ENCODE results near the gene LYPLA2.

LYPLA2 gene

GRCh38 chr1:23837908-23838307 is 47.0 kb downstream of the LYPLA2 start:
- DNase-seq (ENCODE audit: low read depth in 2 of 2), result no peak

- DNase-seq (ENCODE audit: low read depth in 2 of 2), result peak; percentile 52 to 63
Observed at GRCh38 chr1:23838401-23838866, 47.5 kb downstream of the LYPLA2 start.

- no peak for DNase-seq (ENCODE audit: low read depth in 2 of 2)
Observed at GRCh38 chr1:23843644-23844043, 52.7 kb downstream of the LYPLA2 start.

All from activated CD8-positive, alpha-beta memory T cell treated with anti-CD3 and anti-CD28 coated beads for 4 hours (primary cell).